HG03460 (cell line): ENCODE measurements around the gene CPT1C.

Experiments
- ATAC-seq: cut with Tn5 transposase; IDR thresholded peaks from one replicate; pipeline ENCODE4 v1.9.1; 2021; ENCODE audit not compliant: unreplicated experiment

The CPT1C gene

GRCh38 chr19:49752701-49753100 lies 61.8 kb downstream of the CPT1C start:
- no peak for ATAC-seq

GRCh38 chr19:49755956-49756355 lies 65.0 kb downstream of the CPT1C start:
- ATAC-seq = no peak

GRCh38 chr19:49758292-49758691 lies 67.4 kb downstream of the CPT1C start:
- no peak for ATAC-seq

GRCh38 chr19:49761249-49761624 lies 70.3 kb downstream of the CPT1C start:
- no peak for ATAC-seq

GRCh38 chr19:49761625-49762311 lies 70.9 kb downstream of the CPT1C start:
- no peak for ATAC-seq

- ATAC-seq = no peak
Observed at GRCh38 chr19:49763230-49763629, 72.3 kb downstream of the CPT1C start, which contains the start of gene TSKS. TSS of gene TSKS (minus strand) at chr19:49763306. CDS start at chr19:49763247, 59 bp downstream.
